H1 (cell line): ENCODE results near the gene POU3F1. TPM values are rescaled to one million over a fixed set of nuclear protein-coding genes. Genes with fewer than 3 reads are reported as not detected.

ENCODE experiments used
- FOSL1 ChIP-seq: IDR thresholded peaks from 2 replicates; pipeline ENCODE4 v1.6.1; 2011; ENCODE audit warnings: mild to moderate bottlenecking, low read depth, low read length, moderate library complexity; ENCODE audit not compliant: insufficient read depth
- HDAC6 ChIP-seq: IDR thresholded peaks from one replicate; pipeline ENCODE4 v1.7.1; 2012; ENCODE audit warnings: low read depth, mild to moderate bottlenecking, inconsistent platforms, low read length, moderate library complexity
- JUN ChIP-seq: IDR thresholded peaks from 2 replicates; pipeline ENCODE4 v1.6.1; 2011; ENCODE audit warnings: low read depth, mild to moderate bottlenecking, improper control_type of control experiment, low read length
- JUND ChIP-seq: IDR thresholded peaks from 2 replicates; pipeline ENCODE4 v1.6.1; 2011; ENCODE audit warnings: mild to moderate bottlenecking, improper control_type of control experiment, low read length
- MAFK ChIP-seq: IDR thresholded peaks from 2 replicates; pipeline ENCODE4 v1.6.1; 2012; ENCODE audit warnings: low read depth, mild to moderate bottlenecking, improper control_type of control experiment, low read length
- RAD21 ChIP-seq, 2 experiments: IDR thresholded peaks in 1 of 2; conservative IDR thresholded peaks in 1 of 2; 2 replicates each; pipeline ENCODE4 v1.6.1; 2011; ENCODE audit warnings: low read depth in 2 of 2, low read length in 2 of 2, improper control_type of control experiment in 1 of 2, inconsistent platforms in 1 of 2, mild to moderate bottlenecking in 1 of 2, moderate library complexity in 1 of 2
- SAP30 ChIP-seq: fragments of 300-600 bp; sonication (generic); IDR thresholded peaks from 2 replicates; pipeline ENCODE4 v1.7.1; 2012; ENCODE audit warnings: low read length, moderate library complexity, mild to moderate bottlenecking, inconsistent platforms; ENCODE audit not compliant: insufficient read depth, insufficient replicate concordance
- SIN3A ChIP-seq, 2 experiments: IDR thresholded peaks in 1 of 2; conservative IDR thresholded peaks in 1 of 2; 2 replicates each; pipeline ENCODE4 v1.6.1; 2011 to 2012; ENCODE audit warnings: low read length in 2 of 2, improper control_type of control experiment in 1 of 2, low read depth in 1 of 2, mild to moderate bottlenecking in 1 of 2
- SIX5 ChIP-seq: IDR thresholded peaks from 2 replicates; pipeline ENCODE4 v1.6.1; 2011; ENCODE audit warnings: mild to moderate bottlenecking, low read depth, low read length
- TAF7 ChIP-seq: optimal IDR thresholded peaks from 2 replicates; pipeline ENCODE3; 2011; ENCODE audit warnings: low read depth, mild to moderate bottlenecking, inconsistent platforms, low read length, moderate library complexity, borderline replicate concordance
- TEAD4 ChIP-seq: IDR thresholded peaks from 2 replicates; pipeline ENCODE4 v1.6.1; 2012; ENCODE audit warnings: low read depth, low read length, inconsistent platforms, mixed read lengths
- polyA plus RNA-seq, 7 experiments: library from polyadenylated mRNA; depleted of rRNA in 3 of 7; stranded (reverse) in 5 of 7; unstranded in 2 of 7; fragments of >200 nt in 5 of 7; fragments of 200-250 nt in 2 of 7; gene quantifications; 1 replicate in 5 of 7; 2 replicates in 1 of 7; 4 replicates in 1 of 7; pipeline versions ENCODE4 v1.2.1 to v1.2.3, GENCODE V29; 2011 to 2013; ENCODE audit warnings: missing spikeins in 2 of 7, mixed read lengths in 2 of 7
- total RNA-seq: library from RNA; stranded (reverse); fragmentation: NEBNext Ultra II Directional; extraction: Animal tissue kit (Norgen Biotek cat#: 25700); gene quantifications from 2 replicates; pipeline ENCODE4 v1.2.1, GENCODE V29; 2021
- TF ChIP-seq, protein P1 (sequence below), 3 experiments: IDR thresholded peaks; 1 replicate in 2 of 3; 2 replicates in 1 of 3; pipeline versions ENCODE4 v1.5.1 to v1.6.1; 2011; ENCODE audit warnings: low read length in 3 of 3, mild to moderate bottlenecking in 3 of 3, inconsistent platforms in 2 of 3, low read depth in 1 of 3, moderate library complexity in 1 of 3; ENCODE audit not compliant: insufficient read depth in 1 of 3; ENCODE audit errors: control extremely low read depth in 1 of 3
- TF ChIP-seq, protein P2 (sequence below): IDR thresholded peaks from 2 replicates; pipeline ENCODE4 v1.6.1; 2012; ENCODE audit warnings: inconsistent platforms

Gene POU3F1
- total and polyA plus RNA-seq, 2 of the 8 experiments (the other 6 are each of a cell fraction or from before 2014, with no cell fraction given) = 4.2 to 10.8 TPM

DNA sequence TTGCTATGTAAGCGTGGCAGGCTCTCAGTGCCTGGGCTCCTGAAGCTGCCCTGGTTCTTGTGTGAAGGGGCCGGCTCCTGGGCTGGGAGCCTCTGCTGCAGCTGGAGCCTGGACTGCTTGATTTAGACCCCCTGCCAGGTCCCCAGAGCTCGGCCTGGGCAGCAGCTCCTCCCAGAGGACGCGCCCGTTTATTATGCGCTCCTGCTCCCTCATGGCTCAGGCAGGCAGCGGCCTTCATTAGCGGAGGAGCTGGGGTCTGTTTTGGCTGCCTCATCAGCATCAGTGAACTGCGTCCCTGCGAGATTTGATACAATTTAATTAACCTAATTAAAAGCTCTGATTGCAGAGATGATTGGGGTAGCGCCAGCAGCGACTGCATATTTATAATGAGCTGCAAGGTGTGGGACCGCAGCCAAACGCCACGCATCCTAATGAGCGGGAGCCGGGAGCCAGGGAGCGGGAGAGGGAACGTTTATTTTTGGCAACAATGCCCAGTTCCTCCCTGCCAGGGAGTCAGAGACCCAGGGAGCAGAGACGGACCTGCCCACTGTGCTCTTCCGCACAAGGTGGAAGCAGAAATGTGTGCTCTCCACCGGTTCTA, 17.4 kb downstream of the POU3F1 start (continued):
- TF ChIP-seq JUND (no peak), SAP30 (no peak), SIN3A (conservative IDR thresholded peaks at IDR 0.05 in 1 of 2, IDR thresholded peaks at IDR 0.05 in 1 of 2; ENCODE audit: low read depth in 1 of 2, low read length in 2 of 2) (no peak), MAFK (peak; percentile 20; the same call in 1 of the 2 replicates), JUN (no peak), SIX5 (no peak), TEAD4 (no peak), HDAC6 (no peak), FOSL1 (no peak), TAF7 (no peak), RAD21 (IDR thresholded peaks at IDR 0.05 in 1 of 2, conservative IDR thresholded peaks at IDR 0.05 in 1 of 2; ENCODE audit: low read depth in 2 of 2, low read length in 2 of 2) (peak; percentile 49 to 66)
- TF ChIP-seq, protein P1, sequence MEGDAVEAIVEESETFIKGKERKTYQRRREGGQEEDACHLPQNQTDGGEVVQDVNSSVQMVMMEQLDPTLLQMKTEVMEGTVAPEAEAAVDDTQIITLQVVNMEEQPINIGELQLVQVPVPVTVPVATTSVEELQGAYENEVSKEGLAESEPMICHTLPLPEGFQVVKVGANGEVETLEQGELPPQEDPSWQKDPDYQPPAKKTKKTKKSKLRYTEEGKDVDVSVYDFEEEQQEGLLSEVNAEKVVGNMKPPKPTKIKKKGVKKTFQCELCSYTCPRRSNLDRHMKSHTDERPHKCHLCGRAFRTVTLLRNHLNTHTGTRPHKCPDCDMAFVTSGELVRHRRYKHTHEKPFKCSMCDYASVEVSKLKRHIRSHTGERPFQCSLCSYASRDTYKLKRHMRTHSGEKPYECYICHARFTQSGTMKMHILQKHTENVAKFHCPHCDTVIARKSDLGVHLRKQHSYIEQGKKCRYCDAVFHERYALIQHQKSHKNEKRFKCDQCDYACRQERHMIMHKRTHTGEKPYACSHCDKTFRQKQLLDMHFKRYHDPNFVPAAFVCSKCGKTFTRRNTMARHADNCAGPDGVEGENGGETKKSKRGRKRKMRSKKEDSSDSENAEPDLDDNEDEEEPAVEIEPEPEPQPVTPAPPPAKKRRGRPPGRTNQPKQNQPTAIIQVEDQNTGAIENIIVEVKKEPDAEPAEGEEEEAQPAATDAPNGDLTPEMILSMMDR (IDR thresholded peaks at IDR 0.05; ENCODE audit: control extremely low read depth in 1 of 3, insufficient read depth in 1 of 3, low read depth in 1 of 3, low read length in 3 of 3) = peak; percentile 34 to 43 (median 41); a peak in 3 of 4 replicates
- TF ChIP-seq, protein P2, sequence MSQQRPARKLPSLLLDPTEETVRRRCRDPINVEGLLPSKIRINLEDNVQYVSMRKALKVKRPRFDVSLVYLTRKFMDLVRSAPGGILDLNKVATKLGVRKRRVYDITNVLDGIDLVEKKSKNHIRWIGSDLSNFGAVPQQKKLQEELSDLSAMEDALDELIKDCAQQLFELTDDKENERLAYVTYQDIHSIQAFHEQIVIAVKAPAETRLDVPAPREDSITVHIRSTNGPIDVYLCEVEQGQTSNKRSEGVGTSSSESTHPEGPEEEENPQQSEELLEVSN = 0 out of 2 replicates have a peak, but pooled peaks have one; percentile 36
